Thoracic aorta (tissue), 2 donors: Measurements from ENCODE around the gene FKBP5. TPM values are rescaled to one million over a fixed set of nuclear protein-coding genes. Genes with fewer than 3 reads are reported as not detected.

Experiments
- ATAC-seq: fragments of 150-250 bp; one replicate; pipeline ENCODE4 v1.8.0; 2017; ENCODE audit warnings: low read depth; ENCODE audit not compliant: insufficient number of reproducible peaks, low FRiP score
- DNase-seq: peaks from one replicate; pipeline ENCODE4 v3.0.0-alpha.2; 2020; ENCODE audit warnings: low spot score
- H3K27ac ChIP-seq, 2 donors: fragments of 200-600 bp; sonication (generic); 1 replicate in 1 of 2; 2 replicates in 1 of 2; pipeline ENCODE4 v1.5.1; 2016; ENCODE audit warnings: mild to moderate bottlenecking in 2 of 2, moderate library complexity in 2 of 2
- H3K27me3 ChIP-seq: fragments of 200-600 bp; sonication (generic); replicated peaks from 2 replicates; pipeline ENCODE4 v1.6.0; 2016; ENCODE audit warnings: mild to moderate bottlenecking; ENCODE audit not compliant: insufficient read depth
- H3K36me3 ChIP-seq: fragments of 200-600 bp; sonication (generic); one replicate; pipeline ENCODE4 v1.5.1; 2016
- H3K4me1 ChIP-seq, 2 donors: fragments of 200-600 bp; sonication (generic); 1 replicate in 1 of 2; 2 replicates in 1 of 2; pipeline versions ENCODE4 v1.5.1 to v1.6.0; 2016; ENCODE audit warnings: low read depth in 2 of 2, mild to moderate bottlenecking in 1 of 2; ENCODE audit not compliant: control insufficient read depth in 1 of 2
- H3K4me3 ChIP-seq: fragments of 200-600 bp; sonication (generic); 2 replicates; pipeline ENCODE4 v1.5.1; 2016; ENCODE audit warnings: mild to moderate bottlenecking
- H3K9me3 ChIP-seq: fragments of 200-600 bp; sonication (generic); 2 replicates; pipeline ENCODE4 v1.5.1; 2016
- CTCF ChIP-seq: fragments of 200-600 bp; sonication (generic); IDR thresholded peaks from one replicate; pipeline ENCODE4 v1.5.1; 2019; ENCODE audit warnings: antibody characterized with exemption
- total RNA-seq, 2 donors: library from RNA; depleted of rRNA; stranded (reverse); fragments of >200 nt; gene quantifications; one replicate each; pipeline versions ENCODE4 v1.1.0 to v1.2.3, GENCODE V29; 2016

Gene FKBP5
- total RNA-seq, 2 donors from 2014 or later: 156 to 271 TPM

GRCh38 chr6:35569011-35569461, 119.7 kb downstream of the FKBP5 start:
- H3K9me3 ChIP-seq: no peaks in the 10 kb centered on the region
- peak; percentile 24 for TF ChIP-seq CTCF
- H3K4me3 ChIP-seq: no peak overlapping the region
- DNase-seq (no peak), ATAC-seq (no peak)
- H3K27me3 ChIP-seq: no peaks in the 10 kb centered on the region
- H3K4me1 ChIP-seq: no peaks in the 10 kb centered on the region
- H3K27ac ChIP-seq: no peak overlapping the region
- peaks cover 17% of the 10 kb centered on the region for H3K36me3 ChIP-seq

- Histone ChIP-seq H3K36me3 (no peaks in the 10 kb centered on the region), H3K9me3 (no peaks in the 10 kb centered on the region), H3K4me3 (no peak overlapping the region), H3K27me3 (peaks cover 4% of the 10 kb centered on the region), H3K27ac (no peak overlapping the region), H3K4me1 (no peaks in the 10 kb centered on the region)
- TF ChIP-seq CTCF: no peak
- ATAC-seq (no peak), DNase-seq (no peak)
Measured at GRCh38 chr6:35566794-35567193, 121.9 kb downstream of the FKBP5 start.

- no peaks in the 10 kb centered on the region for H3K36me3 ChIP-seq
- no peaks in the 10 kb centered on the region for H3K9me3 ChIP-seq
- no peak for TF ChIP-seq CTCF
- H3K4me3 ChIP-seq: no peak overlapping the region
- ATAC-seq (no peak), DNase-seq (no peak)
- H3K27me3 ChIP-seq: peaks cover 4% of the 10 kb centered on the region
- H3K4me1 ChIP-seq: no peaks in the 10 kb centered on the region
- no peak overlapping the region for H3K27ac ChIP-seq
Measured at GRCh38 chr6:35564733-35565132, 124.0 kb downstream of the FKBP5 start.

- no peak overlapping the region for H3K27ac ChIP-seq
- H3K9me3 ChIP-seq: no peaks in the 10 kb centered on the region
- H3K27me3 ChIP-seq: peaks cover 4% of the 10 kb centered on the region
Measured at GRCh38 chr6:35562060-35562459, 126.7 kb downstream of the FKBP5 start.

GRCh38 chr6:35561113-35561512, 127.6 kb downstream of the FKBP5 start:
- peaks cover 4% of the 10 kb centered on the region for H3K27me3 ChIP-seq
- H3K9me3 ChIP-seq: no peaks in the 10 kb centered on the region
- H3K4me3 ChIP-seq: no peak overlapping the region
- H3K36me3 ChIP-seq: no peaks in the 10 kb centered on the region
- ATAC-seq (no peak), DNase-seq (no peak)
- no peaks in the 10 kb centered on the region for H3K4me1 ChIP-seq
- no peak overlapping the region for H3K27ac ChIP-seq
- TF ChIP-seq CTCF: no peak

More at GRCh38 chr6:35562060-35562459, 126.7 kb downstream of the FKBP5 start:
- no peak for TF ChIP-seq CTCF
- H3K4me1 ChIP-seq: no peaks in the 10 kb centered on the region
- no peaks in the 10 kb centered on the region for H3K36me3 ChIP-seq
- no peak for ATAC-seq
- DNase-seq: no peak
- no peak overlapping the region for H3K4me3 ChIP-seq
